Right atrium auricular region (tissue), 2 donors: Measurements from ENCODE around the gene GNAO1. TPM values are rescaled to one million over a fixed set of nuclear protein-coding genes. Genes with fewer than 3 reads are reported as not detected.

Source experiments
- DNase-seq: peaks from one replicate; pipeline ENCODE4 v3.0.0-alpha.2; 2019; ENCODE audit warnings: low spot score
- H3K27ac ChIP-seq, 2 donors: fragments of 200-600 bp; sonication (generic); 1 replicate in 1 of 2; 2 replicates in 1 of 2; pipeline ENCODE4 v1.5.1; 2016 to 2019
- H3K27me3 ChIP-seq, 2 donors: fragments of 200-600 bp; sonication (generic); one replicate each; pipeline versions ENCODE4 v1.5.1 to v1.6.0; 2017 to 2019
- H3K36me3 ChIP-seq: fragments of 200-600 bp; sonication (generic); one replicate; pipeline ENCODE4 v1.5.1; 2016
- H3K4me1 ChIP-seq, 2 donors: fragments of 200-600 bp; sonication (generic); one replicate each; pipeline versions ENCODE4 v1.5.1 to v1.6.0; 2017 to 2019
- H3K4me3 ChIP-seq, 2 donors: fragments of 200-600 bp; sonication (generic); 1 replicate in 1 of 2; 2 replicates in 1 of 2; pipeline ENCODE4 v1.5.1; 2017 to 2019; ENCODE audit warnings: mild to moderate bottlenecking in 1 of 2, moderate library complexity in 1 of 2
- H3K9me3 ChIP-seq, 2 donors: fragments of 200-600 bp; sonication (generic); one replicate each; pipeline ENCODE4 v1.5.1; 2019
- total RNA-seq, 2 donors: library from RNA; depleted of rRNA; stranded (reverse); fragments of >200 nt; gene quantifications; one replicate each; pipeline ENCODE4 v1.1.0, GENCODE V29; 2016
- TF ChIP-seq, protein P1 (sequence below), 2 donors: fragments of 200-600 bp; sonication (generic); IDR thresholded peaks; one replicate each; pipeline ENCODE4 v1.5.1; 2019; ENCODE audit warnings: antibody characterized with exemption in 2 of 2

The GNAO1 gene
- total RNA-seq, 2 donors from 2014 or later: 43.1 to 54.8 TPM

DNA sequence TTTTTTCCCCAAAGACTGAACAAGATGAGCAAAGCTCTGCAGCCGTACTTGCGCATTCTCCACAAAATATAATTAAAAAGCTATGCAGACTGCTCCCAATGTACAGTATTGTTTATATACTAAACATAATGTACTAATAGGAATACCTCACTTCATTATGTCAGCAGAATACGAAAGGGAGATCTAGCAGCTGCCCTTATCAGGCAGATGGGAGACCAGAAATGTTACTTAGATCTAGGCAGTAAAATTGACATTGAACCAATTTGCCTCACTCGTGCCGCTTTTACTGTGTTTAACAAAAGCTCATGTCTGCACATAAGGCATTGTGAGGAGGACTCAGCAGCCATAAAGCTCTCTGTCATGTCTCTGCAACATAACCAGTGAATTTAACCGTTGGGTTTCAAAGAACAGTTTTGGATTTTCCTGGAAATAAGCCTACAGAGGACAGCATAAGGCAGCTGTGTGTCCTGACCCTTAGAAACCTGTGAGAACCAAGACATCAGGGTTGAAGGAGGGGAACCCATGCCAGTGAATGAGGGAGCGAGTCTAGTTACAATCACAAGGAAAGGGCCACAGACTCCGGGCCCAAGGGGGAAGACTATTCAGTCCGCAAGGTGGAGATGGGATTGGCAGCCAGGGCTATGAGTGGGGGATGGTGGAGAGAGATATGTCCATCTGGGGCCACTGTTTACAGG is 71.4 kb downstream of the GNAO1 start:
- no peaks in the 10 kb centered on the region for H3K9me3 ChIP-seq
- H3K27ac ChIP-seq: peak overlapping the region; percentile 88 to 95
- DNase-seq: no peak
- TF ChIP-seq, protein P1, sequence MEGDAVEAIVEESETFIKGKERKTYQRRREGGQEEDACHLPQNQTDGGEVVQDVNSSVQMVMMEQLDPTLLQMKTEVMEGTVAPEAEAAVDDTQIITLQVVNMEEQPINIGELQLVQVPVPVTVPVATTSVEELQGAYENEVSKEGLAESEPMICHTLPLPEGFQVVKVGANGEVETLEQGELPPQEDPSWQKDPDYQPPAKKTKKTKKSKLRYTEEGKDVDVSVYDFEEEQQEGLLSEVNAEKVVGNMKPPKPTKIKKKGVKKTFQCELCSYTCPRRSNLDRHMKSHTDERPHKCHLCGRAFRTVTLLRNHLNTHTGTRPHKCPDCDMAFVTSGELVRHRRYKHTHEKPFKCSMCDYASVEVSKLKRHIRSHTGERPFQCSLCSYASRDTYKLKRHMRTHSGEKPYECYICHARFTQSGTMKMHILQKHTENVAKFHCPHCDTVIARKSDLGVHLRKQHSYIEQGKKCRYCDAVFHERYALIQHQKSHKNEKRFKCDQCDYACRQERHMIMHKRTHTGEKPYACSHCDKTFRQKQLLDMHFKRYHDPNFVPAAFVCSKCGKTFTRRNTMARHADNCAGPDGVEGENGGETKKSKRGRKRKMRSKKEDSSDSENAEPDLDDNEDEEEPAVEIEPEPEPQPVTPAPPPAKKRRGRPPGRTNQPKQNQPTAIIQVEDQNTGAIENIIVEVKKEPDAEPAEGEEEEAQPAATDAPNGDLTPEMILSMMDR (IDR thresholded peaks at IDR 0.05): no peak
- H3K4me1 ChIP-seq: peaks cover 0 to 78% of the 10 kb centered on the region in 2 donors
- no peak overlapping the region for H3K4me3 ChIP-seq
- H3K27me3 ChIP-seq: no peaks in the 10 kb centered on the region
- H3K36me3 ChIP-seq: no peaks in the 10 kb centered on the region

DNA sequence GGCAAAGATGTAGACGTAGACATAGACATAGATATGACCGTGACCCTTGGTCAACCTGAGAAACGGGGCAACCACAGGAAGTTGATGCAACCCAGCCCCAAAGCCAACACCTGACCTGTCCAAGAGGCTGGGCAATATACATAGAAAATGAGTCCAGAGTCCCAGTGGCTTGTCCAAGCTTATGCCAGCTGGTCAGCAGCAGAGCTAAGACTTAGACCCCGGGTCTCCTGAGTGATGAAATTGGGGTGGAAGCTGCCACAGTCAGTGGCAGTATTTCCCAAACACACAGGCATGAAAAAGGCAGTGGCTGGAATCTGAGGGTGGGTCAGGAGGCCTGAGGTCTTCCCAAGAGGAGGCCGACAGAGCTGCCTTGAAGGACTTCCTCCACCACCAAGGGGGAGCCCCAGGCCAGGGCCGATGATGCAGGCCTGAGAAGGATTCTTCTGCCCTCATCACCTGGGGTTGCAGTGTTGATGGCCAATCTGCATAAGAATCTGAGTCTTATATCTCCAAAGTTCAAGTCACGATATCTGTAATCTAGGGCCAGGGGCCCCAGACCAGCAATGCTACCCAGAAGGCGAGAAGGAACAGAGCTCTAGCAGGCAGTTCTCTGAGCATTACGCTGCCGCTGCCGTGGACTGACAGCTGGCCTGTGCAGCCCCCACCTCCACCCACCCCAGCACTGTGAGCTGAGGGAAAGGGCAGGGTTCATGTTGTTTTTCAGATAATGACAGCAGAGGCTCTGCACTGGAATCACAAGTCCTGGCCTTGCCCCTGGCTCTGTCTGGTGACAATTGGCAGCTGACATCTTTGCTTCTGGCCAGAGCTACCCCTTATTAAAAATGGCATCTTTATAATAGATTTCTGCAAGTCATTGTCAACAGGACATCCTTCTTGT is 72.7 kb downstream of the GNAO1 start:
- H3K4me1 ChIP-seq: peaks cover 0 to 71% of the 10 kb centered on the region in 2 donors
- no peaks in the 10 kb centered on the region for H3K27me3 ChIP-seq
- H3K9me3 ChIP-seq: no peaks in the 10 kb centered on the region
- TF ChIP-seq, protein P1 (IDR thresholded peaks at IDR 0.05): no peak
- peak overlapping the region; percentile 88 to 95 for H3K27ac ChIP-seq
- DNase-seq: peak; percentile 70
- no peak overlapping the region for H3K4me3 ChIP-seq
- no peaks in the 10 kb centered on the region for H3K36me3 ChIP-seq

DNA sequence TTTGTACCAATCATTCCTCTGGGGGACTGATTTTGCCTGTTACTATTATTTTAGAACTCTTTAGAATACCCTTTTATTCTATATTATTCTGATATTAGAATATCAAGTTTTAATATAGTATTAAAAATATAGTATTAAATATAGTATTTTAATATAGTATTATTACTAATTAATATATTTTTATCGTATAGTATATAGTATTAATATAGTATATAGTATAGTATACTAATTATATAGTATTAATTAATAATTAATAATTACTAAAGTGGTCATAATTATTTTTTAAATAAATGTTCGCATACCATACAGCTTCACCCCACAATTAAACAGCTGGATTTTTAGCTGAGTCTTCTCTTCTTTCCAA is 73.3 kb downstream of the GNAO1 start:
- no peaks in the 10 kb centered on the region for H3K36me3 ChIP-seq
- TF ChIP-seq, protein P1 (IDR thresholded peaks at IDR 0.05): no peak
- DNase-seq: no peak
- peaks cover 0 to 71% of the 10 kb centered on the region in 2 donors for H3K4me1 ChIP-seq
- H3K9me3 ChIP-seq: no peaks in the 10 kb centered on the region
- H3K27ac ChIP-seq: peak overlapping the region; percentile 88 to 95
- H3K4me3 ChIP-seq: no peak overlapping the region
- H3K27me3 ChIP-seq: no peaks in the 10 kb centered on the region

DNA sequence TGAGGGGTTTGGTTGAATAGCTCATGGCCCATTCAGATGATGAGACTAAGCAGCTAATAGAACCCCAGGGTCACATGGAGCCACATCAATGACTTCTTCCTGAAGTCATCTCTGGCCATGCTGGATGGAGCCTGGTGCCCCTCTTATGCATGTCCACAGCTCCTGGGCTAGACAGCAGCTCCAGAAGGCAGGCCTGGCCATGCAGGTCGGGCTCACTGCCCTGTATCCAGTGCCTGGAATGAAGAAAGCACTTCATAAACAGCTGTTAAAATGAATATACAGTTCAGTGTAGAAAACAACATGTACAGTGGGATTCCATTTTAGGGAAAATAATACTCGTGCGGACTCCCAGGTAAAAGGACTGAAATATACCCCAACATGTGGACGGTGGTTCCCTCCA is 73.9 kb downstream of the GNAO1 start:
- DNase-seq: no peak
- Histone ChIP-seq H3K27ac (peak overlapping the region; percentile 88 to 95), H3K36me3 (no peaks in the 10 kb centered on the region), H3K4me1 (peaks cover 0 to 71% of the 10 kb centered on the region in 2 donors), H3K4me3 (no peak overlapping the region), H3K9me3 (no peaks in the 10 kb centered on the region), H3K27me3 (no peaks in the 10 kb centered on the region)
- TF ChIP-seq, protein P1 (IDR thresholded peaks at IDR 0.05): no peak

DNA sequence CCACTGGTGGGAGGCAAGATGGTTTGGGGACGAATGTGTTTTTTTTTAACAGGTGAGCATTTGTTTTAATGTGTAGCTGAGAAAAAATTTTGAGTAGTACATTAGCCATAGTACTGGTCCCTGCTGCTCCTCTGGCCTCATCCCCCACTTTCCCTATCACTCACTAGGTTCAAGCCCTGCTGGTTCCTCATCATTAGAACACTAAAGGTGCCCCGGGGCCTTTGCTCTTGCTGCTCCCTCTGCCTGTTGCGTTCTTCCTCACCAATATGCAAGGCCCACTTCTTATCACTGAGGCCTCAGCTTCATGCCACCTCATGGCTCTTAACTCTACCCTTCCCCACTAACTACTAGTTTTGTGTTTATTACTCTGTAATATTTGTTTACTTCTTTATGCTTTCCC is 74.5 kb downstream of the GNAO1 start:
- Histone ChIP-seq H3K4me1 (peaks cover 0 to 71% of the 10 kb centered on the region in 2 donors), H3K27ac (peak overlapping the region; percentile 88 to 95), H3K4me3 (no peak overlapping the region), H3K36me3 (no peaks in the 10 kb centered on the region), H3K27me3 (no peaks in the 10 kb centered on the region), H3K9me3 (no peaks in the 10 kb centered on the region)
- no peak for DNase-seq
- TF ChIP-seq, protein P1 (IDR thresholded peaks at IDR 0.05): no peak
